Stimulated activated CD4-positive, alpha-beta T cell treated with anti-CD3 and anti-CD28 coated beads, Interleukin-2, amount 100 ng/mL, for 4 hours (primary cell): ENCODE data around the gene KIF1A.
"Not testable (repeated sequence)": the region's sequence is repeated elsewhere in the genome, so short reads cannot be mapped to it uniquely, and the experiment has no call there.

Source experiments
- DNase-seq: peaks from one replicate; pipeline ENCODE4 v3.0.0-alpha.2; 2020; ENCODE audit warnings: low read depth

KIF1A gene

DNA sequence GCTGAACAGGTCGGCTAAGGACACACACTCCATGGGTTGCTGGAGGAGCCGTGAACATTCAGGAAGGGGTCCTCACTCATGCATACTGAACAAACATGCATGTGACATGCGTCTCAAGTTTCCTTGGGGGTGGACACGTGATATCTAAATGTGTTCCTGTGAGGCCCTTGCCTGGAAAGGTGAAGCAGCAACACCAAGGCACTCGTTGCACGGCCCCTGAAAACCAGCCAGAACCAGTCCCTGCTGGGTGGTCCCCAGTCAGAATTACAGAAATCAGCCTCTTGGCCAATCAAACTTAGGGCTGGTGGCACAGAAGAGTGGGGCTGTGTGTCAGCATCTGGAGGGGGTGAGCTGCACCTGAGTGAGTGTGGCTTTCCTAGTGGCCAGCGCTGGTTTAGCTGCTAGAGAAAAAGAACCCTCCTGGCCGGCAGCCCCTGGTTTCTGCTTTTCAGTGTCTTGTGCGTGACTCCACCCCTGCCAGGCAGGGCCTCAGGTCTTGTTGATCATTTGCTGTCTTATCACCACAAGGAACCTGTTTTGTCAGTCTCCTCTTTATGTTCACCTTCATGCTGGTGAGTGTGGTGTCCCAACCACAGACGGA is 134.1 kb downstream of the KIF1A start:
- DNase-seq, result no peak

DNA sequence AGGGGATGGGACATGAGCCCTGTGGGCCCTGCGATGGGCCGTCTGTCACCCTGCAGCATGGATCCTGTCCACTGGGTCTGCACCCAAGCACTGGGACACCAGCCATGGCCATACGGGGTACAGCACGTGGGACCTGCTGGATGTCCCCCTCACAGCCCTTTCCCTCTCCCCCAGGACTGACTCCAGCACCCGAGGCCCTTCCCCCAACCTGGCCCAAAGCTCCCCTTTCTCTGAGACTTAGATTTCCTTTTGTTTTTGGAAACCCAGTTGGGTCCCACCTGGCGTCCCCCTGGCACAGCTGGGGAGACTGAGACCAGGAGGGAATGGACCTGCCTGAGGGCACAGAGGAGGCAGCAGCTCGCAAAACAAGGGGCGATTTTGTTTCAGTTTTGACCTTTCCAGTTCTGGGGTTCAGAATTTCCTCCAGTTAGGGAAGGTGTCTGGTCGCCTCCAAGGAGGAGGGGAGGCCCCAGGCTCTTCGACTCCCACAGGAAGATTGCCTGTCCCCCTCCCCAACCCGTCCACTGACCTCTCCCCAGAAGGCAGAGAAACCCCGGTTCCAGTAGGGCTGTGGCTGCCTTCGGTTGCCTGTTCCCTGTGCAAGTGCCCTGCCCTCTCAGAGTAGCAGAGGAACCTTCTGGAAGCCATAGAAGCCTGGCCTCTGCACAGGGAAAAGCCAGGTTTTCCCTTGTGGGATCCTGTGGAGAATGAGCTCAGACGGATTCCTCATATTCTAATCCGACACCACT is 135.9 kb downstream of the KIF1A start:
- DNase-seq, result not testable (repeated sequence)

GRCh38 chr2:240683329-240683979 is 136.6 kb downstream of the KIF1A start:
- not testable (repeated sequence) for DNase-seq

DNA sequence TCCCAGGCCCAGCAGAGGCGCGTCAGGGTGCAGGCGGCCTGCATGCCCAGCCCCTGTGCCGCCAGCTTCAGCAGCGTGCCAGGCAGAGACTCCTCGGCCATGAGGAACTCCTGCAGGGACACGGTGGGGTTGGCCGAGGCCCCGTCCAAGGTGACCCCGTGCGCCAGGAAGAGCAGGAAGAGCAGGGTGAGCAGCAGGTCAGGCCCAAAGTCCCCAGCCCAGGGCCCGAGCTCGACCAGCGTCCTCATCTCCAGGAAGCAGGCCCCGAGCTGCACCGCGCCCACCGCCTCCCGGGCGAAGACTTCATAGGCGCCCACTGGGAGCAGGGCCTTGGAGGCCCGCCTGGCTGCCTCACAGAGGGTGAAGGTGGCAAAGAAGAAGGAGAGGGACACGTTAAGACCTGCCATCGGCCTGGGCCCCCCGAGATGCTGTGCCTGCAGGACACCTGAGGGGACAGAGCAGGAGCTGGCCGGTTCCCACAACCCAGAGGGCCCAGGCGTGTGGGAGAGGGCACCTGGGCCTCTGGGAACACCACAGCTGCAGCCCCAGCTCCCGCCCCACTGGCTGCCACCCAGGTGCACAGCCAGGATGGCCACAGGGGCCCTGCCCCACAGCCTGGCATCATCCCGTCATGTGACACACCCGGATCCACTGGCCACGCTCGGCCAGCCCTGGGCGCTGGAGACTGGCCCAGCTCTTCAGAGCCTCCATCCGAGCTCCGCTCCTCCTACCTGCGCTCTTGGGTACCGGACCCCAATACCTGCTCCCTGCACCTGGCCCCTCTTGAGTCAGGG is 137.4 kb downstream of the KIF1A start, which contains the start of gene AQP12B:
Gene AQP12B (minus strand): TSS at position 455 of the 794 bp plus-strand sequence. CDS start 48 bp downstream, at position 407.
- not testable (repeated sequence) for DNase-seq

GRCh38 chr2:240680185-240680584 is 139.8 kb downstream of the KIF1A start:
- not testable (repeated sequence) for DNase-seq

- not testable (repeated sequence) for DNase-seq
These were observed 141.1 kb downstream of the KIF1A start for GRCh38 chr2:240678909-240679308.

- not testable (repeated sequence) for DNase-seq
These were observed 142.0 kb downstream of the KIF1A start for GRCh38 chr2:240678043-240678442.

DNA sequence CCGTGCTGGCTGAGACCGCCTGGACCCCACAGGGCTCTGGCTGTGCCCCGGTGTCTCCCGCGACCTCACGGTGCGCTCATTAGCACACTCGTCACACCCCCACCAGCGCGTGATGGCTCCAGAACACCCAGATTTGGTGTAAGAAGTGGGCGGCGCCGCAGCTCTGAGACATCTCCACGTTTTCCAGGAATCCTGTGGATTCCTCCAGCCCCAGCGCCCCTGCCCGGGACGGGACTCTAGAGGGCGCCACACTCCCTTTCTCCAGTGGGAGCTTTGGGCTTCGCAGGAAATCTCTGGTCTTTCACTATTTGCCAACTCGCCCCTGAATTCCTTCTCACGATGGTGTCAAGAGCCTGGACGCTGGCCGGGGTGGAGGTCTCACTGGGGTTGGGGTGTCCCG is 144.7 kb downstream of the KIF1A start:
- not testable (repeated sequence) for DNase-seq

DNA sequence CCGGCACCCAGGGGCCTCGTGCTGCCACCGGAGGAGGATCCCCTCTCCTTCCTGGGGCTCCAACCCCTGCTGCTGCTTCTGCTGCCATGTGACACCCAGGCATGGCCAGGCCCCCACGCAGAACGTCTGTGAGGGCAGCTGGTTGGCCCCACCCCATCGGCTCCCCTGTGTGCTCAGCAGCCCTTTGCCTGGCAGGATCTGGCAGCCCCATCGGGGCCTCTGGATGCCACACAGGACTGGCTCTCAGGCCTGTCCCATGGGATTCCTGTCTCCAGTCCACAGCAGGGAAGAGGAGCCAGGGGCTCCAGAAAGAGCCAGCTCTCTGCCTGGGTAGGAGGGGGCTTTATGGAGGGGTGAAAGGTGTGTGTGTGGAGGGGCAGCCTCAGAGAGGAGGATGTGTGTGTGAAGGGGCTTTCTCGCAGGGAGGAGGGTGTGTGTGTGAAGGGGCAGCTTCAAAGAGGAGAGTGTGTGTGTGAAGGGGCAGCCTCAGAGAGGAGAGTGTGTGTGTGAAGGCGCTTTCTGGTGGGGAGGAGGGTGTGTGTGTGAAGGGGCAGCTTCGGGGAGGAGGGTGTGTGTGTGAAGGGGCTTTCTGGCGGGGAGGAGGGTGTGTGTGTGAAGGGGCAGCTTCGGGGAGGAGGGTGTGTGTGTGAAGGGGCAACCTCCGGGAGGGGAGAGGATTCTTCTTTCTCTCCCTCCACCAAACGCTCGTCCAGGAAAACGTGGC is 145.4 kb downstream of the KIF1A start:
- DNase-seq, result not testable (repeated sequence)

GRCh38 chr2:240672701-240673190 is 147.3 kb downstream of the KIF1A start:
- DNase-seq, result no peak

GRCh38 chr2:240672076-240672700 is 147.8 kb downstream of the KIF1A start:
- no peak for DNase-seq

GRCh38 chr2:240670950-240671349 is 149.1 kb downstream of the KIF1A start:
- DNase-seq, result no peak

DNA sequence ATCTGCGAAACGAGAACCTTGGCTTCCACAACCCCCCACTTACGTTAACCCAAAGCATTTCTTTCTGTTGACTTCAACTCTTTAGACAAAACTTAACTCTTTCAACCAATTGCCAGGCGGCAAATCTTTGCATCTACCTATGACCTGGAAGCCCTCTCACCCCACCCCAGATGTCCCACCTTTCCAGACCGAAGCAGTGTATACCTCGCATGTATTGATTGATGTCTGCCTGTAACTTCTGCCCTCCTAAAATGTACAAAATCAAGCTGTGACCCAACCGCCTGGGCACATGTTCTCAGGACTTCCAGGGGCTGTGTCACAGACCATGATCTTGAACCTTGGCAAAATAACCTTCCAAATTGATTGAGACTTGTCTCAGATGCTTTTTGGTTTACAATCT is 149.6 kb downstream of the KIF1A start:
- DNase-seq, result no peak

GRCh38 chr2:240664622-240665021 is 155.4 kb downstream of the KIF1A start:
- no peak for DNase-seq
